Ovary (tissue), 9 donors: Measurements from ENCODE around the gene TLE7. TPM values are rescaled to one million over a fixed set of nuclear protein-coding genes. Genes with fewer than 3 reads are reported as not detected.

Source experiments
- DNase-seq, 5 donors: peaks; one replicate each; pipeline ENCODE4 v3.0.0-alpha.2; 2019 to 2020
- H3K27ac ChIP-seq, 2 donors: fragments of 200-600 bp; one replicate each; pipeline versions ENCODE4 v1.5.1 to v1.8.0; 2019 to 2022
- H3K27me3 ChIP-seq: fragments of 200-600 bp; one replicate; pipeline ENCODE4 v1.8.0; 2022
- H3K36me3 ChIP-seq: fragments of 200-600 bp; sonication (generic); one replicate; pipeline ENCODE4 v1.5.1; 2019
- H3K4me1 ChIP-seq: one replicate; pipeline ENCODE4 v1.8.1; 2013; ENCODE audit warnings: mild to moderate bottlenecking, moderate library complexity; ENCODE audit not compliant: insufficient read depth
- H3K4me3 ChIP-seq: fragments of 200-600 bp; sonication (generic); one replicate; pipeline ENCODE4 v1.5.1; 2017
- H3K9me3 ChIP-seq, 2 donors: fragments of 200-600 bp in 1 of 2; sonication (generic) in 1 of 2; one replicate each; pipeline versions ENCODE4 v1.5.1 to v1.8.1; 2013 to 2019; ENCODE audit warnings: mild to moderate bottlenecking in 1 of 2, moderate library complexity in 1 of 2
- EP300 ChIP-seq: sonication (generic); formaldehyde crosslinking; IDR thresholded peaks from one replicate; pipeline ENCODE4 v1.6.1; 2017; ENCODE audit warnings: antibody characterized with exemption
- POLR2A ChIP-seq: fragments of 450-650 bp; IDR thresholded peaks from one replicate; pipeline ENCODE4 v1.6.1; 2017; ENCODE audit warnings: antibody characterized with exemption, mild to moderate bottlenecking, moderate library complexity
- whole genome bisulfite sequencing, 3 donors: extraction: QIAGEN DNeasy Blood & Tissue Kit in 1 of 3; methylation state at CpG; one replicate each; pipeline versions ENCODE4 v1.1.5 to v1.1.7; 2013 to 2017; 5-methylcytosine and 5-hydroxymethylcytosine counted together
- intact Hi-C, 4 donors: fragments of 100-400 bp; cut with DNase I; formaldehyde crosslinking; loops; one replicate each; pipeline versions ENCODE4 v1.11.0 to v1.15.1; 2022 to 2023
- polyA plus RNA-seq, 2 donors: library from polyadenylated mRNA; stranded (reverse); fragments of 200-250 nt in 1 of 2; fragments of 350-450 nt in 1 of 2; fragmentation: Illumina TruSeq in 1 of 2; extraction: RNeasy Lipid Tissue Mini Kit (QIAGEN cat#74804) in 1 of 2; gene quantifications; one replicate each; pipeline ENCODE4 v1.2.3, GENCODE V29; 2013 to 2014
- total RNA-seq, 7 donors: library from RNA; depleted of rRNA in 2 of 7; stranded (reverse); fragments of >200 nt in 2 of 7; fragmentation: NEBNext Ultra II Directional in 3 of 7; extraction: Animal tissue kit (Norgen Biotek cat#: 25700) in 3 of 7; gene quantifications; one replicate each; pipeline versions ENCODE4 v1.1.0 to v1.2.4, GENCODE V29; 2016 to 2023
- TF ChIP-seq, protein P1 (sequence below), 3 donors: fragments of 450-650 bp in 2 of 3; fragments of 200-600 bp in 1 of 3; IDR thresholded peaks; one replicate each; pipeline versions ENCODE4 v1.5.1 to v1.8.0; 2016 to 2022; ENCODE audit warnings: antibody characterized with exemption in 3 of 3, mild to moderate bottlenecking in 1 of 3
- donor health status: DM: no; HTN: no; CAD: no; lungs with moderate emphysema.
- donor health status: DM: no; HTN: no; CAD: no.
- donor health status: Bipolar disorder and iron deficiency.
- donor health status: DM: yes; HTN: yes; CAD: no.
- donor health status: DM: no; HTN: no; CAD: no.
- donor health status: DM: yes; HTN: yes; CAD: no.

Gene TLE7
- total and polyA plus RNA-seq, 9 donors, result 0.10 TPM; not detected in 8

DNA sequence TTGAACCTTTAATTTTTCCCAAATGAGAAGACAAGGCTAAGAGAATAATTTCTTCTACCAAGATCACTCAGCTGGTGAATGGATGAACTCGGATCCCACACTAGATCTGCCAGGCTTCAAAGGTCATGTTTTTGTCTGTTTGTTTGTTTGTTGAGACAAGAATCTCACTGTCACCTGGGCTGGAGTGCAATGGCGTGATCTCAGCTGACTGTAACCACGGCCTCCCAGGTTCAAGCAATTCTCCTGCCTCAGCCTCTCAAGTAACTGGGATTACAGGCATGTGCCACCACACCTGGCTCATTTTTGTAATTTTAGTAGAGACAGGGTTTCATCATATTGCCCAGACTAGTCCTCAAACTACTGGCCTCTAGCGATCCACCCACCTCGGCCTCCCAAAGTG, 40.7 kb upstream of the TLE7 start:
- Histone ChIP-seq H3K36me3 (no peaks in the 10 kb centered on the region), H3K27ac (no peak overlapping the region), H3K9me3 (no peaks in the 10 kb centered on the region), H3K4me3 (no peak overlapping the region), H3K4me1 (peaks cover 1% of the 10 kb centered on the region), H3K27me3 (no peaks in the 10 kb centered on the region)
- DNase-seq, result no peak
- intact Hi-C loops, result no loop called here
- TF ChIP-seq EP300, result no peak
- 86 to 88% (median 88%) methylated on average over 5 of the region's 5 CpGs for WGBS, 3 donors

- intact Hi-C loops, result no loop called here
- H3K36me3 ChIP-seq, result no peaks in the 10 kb centered on the region
- H3K9me3 ChIP-seq, result no peaks in the 10 kb centered on the region
- H3K4me3 ChIP-seq, result no peak overlapping the region
- WGBS, 3 donors, result 88 to 97% (median 93%) methylated on average over 2 of the region's 2 CpGs
- no peak overlapping the region for H3K27ac ChIP-seq
- H3K27me3 ChIP-seq, result no peaks in the 10 kb centered on the region
- no peak for DNase-seq
- TF ChIP-seq EP300, result no peak
- TF ChIP-seq, protein P1, sequence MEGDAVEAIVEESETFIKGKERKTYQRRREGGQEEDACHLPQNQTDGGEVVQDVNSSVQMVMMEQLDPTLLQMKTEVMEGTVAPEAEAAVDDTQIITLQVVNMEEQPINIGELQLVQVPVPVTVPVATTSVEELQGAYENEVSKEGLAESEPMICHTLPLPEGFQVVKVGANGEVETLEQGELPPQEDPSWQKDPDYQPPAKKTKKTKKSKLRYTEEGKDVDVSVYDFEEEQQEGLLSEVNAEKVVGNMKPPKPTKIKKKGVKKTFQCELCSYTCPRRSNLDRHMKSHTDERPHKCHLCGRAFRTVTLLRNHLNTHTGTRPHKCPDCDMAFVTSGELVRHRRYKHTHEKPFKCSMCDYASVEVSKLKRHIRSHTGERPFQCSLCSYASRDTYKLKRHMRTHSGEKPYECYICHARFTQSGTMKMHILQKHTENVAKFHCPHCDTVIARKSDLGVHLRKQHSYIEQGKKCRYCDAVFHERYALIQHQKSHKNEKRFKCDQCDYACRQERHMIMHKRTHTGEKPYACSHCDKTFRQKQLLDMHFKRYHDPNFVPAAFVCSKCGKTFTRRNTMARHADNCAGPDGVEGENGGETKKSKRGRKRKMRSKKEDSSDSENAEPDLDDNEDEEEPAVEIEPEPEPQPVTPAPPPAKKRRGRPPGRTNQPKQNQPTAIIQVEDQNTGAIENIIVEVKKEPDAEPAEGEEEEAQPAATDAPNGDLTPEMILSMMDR (IDR thresholded peaks at IDR 0.05), result no peak
- TF ChIP-seq POLR2A, result no peak
- peaks cover 1% of the 10 kb centered on the region for H3K4me1 ChIP-seq
Observed at GRCh38 chr16:71480956-71481355, 39.1 kb upstream of the TLE7 start.

GRCh38 chr16:71479420-71479819, 37.6 kb upstream of the TLE7 start:
- Histone ChIP-seq H3K9me3 (no peaks in the 10 kb centered on the region), H3K27me3 (no peaks in the 10 kb centered on the region), H3K27ac (no peak overlapping the region), H3K4me3 (no peak overlapping the region), H3K36me3 (no peaks in the 10 kb centered on the region), H3K4me1 (peaks cover 1% of the 10 kb centered on the region)
- TF ChIP-seq, protein P1 (IDR thresholded peaks at IDR 0.05), result no peak
- TF ChIP-seq EP300 (no peak), POLR2A (no peak)
- intact Hi-C loops, result no loop called here
- no peak for DNase-seq
- WGBS, 3 donors, result 42 to 51% (median 44%) methylated on average over 3 of the region's 3 CpGs

GRCh38 chr16:71476457-71477124, 34.7 kb upstream of the TLE7 start:
- DNase-seq, result no peak
- Histone ChIP-seq H3K36me3 (no peaks in the 10 kb centered on the region), H3K27me3 (no peaks in the 10 kb centered on the region), H3K27ac (no peak overlapping the region), H3K4me1 (no peaks in the 10 kb centered on the region), H3K9me3 (no peaks in the 10 kb centered on the region), H3K4me3 (no peak overlapping the region)
- WGBS, 3 donors, result 93 to 95% (median 94%) methylated on average over 4 of the region's 4 CpGs
- intact Hi-C loops, result no loop called here
- TF ChIP-seq POLR2A (no peak), EP300 (no peak)
- TF ChIP-seq, protein P1 (IDR thresholded peaks at IDR 0.05), result no peak

DNA sequence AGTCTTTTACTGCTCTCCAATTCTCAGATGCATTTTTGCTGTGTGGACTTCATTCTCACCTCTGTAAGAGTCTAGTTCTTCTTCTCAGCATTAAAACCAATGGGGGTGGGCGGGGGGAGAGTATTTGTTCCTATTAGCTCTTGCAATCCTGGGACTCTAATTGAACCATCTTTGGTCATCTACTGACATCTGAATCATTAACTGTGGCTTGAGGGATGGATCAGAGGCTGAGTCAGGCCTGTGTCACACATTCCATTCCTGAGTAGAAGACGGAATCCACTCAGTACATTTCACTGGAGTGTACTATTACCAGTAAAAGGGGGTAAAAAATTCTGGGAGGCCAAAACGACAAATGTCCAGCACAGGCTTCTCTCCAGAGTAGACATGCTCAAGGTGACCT, 33.0 kb upstream of the TLE7 start:
- TF ChIP-seq, protein P1 (IDR thresholded peaks at IDR 0.05), result no peak
- TF ChIP-seq POLR2A, result no peak
- TF ChIP-seq EP300, result no peak
- WGBS, 3 donors, result 85 to 93% (median 86%) methylated on average over 3 of the region's 3 CpGs
- H3K36me3 ChIP-seq, result no peaks in the 10 kb centered on the region

More for the DNA sequence above, 33.0 kb upstream of the TLE7 start:
- Histone ChIP-seq H3K27me3 (no peaks in the 10 kb centered on the region), H3K27ac (no peak overlapping the region), H3K9me3 (no peaks in the 10 kb centered on the region), H3K4me1 (no peaks in the 10 kb centered on the region), H3K4me3 (no peak overlapping the region)
- intact Hi-C loops, result no loop called here
- no peak for DNase-seq
